RWPE2 (cell line): ENCODE results near the gene TMC3.

ENCODE experiments used
- ATAC-seq: fragments of 200-7000 bp; cut with Tn5 transposase; 3 replicates; pipeline ENCODE4 v1.9.1; 2021; ENCODE audit warnings: low read depth
- DNase-seq: peaks from one replicate; pipeline ENCODE4 v3.0.0-alpha.2; 2020; ENCODE audit warnings: low spot score
- H3K27ac ChIP-seq: fragments of 450-650 bp; 2 replicates; pipeline ENCODE4 v1.5.1; 2017; ENCODE audit warnings: mild to moderate bottlenecking; ENCODE audit not compliant: poor library complexity, severe bottlenecking
- H3K27me3 ChIP-seq: fragments of 250-450 bp; sonication (Bioruptor Pico); 2 replicates; pipeline ENCODE4 v1.5.1; 2021; ENCODE audit warnings: mild to moderate bottlenecking, moderate library complexity; ENCODE audit not compliant: insufficient read depth, poor library complexity, severe bottlenecking
- H3K36me3 ChIP-seq: fragments of 250-450 bp; sonication (Bioruptor Pico); 2 replicates; pipeline ENCODE4 v1.5.1; 2020; ENCODE audit warnings: low read depth, mild to moderate bottlenecking, moderate library complexity
- H3K4me1 ChIP-seq: fragments of 250-450 bp; sonication (Bioruptor Pico); 2 replicates; pipeline ENCODE4 v1.5.1; 2021; ENCODE audit warnings: mild to moderate bottlenecking, moderate library complexity; ENCODE audit not compliant: insufficient read depth, poor library complexity, severe bottlenecking
- H3K4me3 ChIP-seq: fragments of 250-450 bp; sonication (Bioruptor Pico); 2 replicates; pipeline ENCODE4 v1.5.1; 2021; ENCODE audit warnings: mild to moderate bottlenecking, moderate library complexity; ENCODE audit not compliant: severe bottlenecking
- H3K9me3 ChIP-seq: fragments of 250-450 bp; sonication (Bioruptor Pico); 2 replicates; pipeline ENCODE4 v1.5.1; 2021; ENCODE audit warnings: mild to moderate bottlenecking, moderate library complexity; ENCODE audit not compliant: severe bottlenecking
- CTCF ChIP-seq: fragments of 450-650 bp; IDR thresholded peaks from one replicate; pipeline ENCODE4 v1.5.1; 2017; ENCODE audit warnings: mild to moderate bottlenecking, moderate library complexity; ENCODE audit not compliant: poor library complexity, severe bottlenecking

The TMC3 gene

GRCh38 chr15:81285461-81285860 lies 88.6 kb downstream of the TMC3 start:
- peak; percentile 27 for DNase-seq
- ATAC-seq = no peak
- peaks cover 2% of the 10 kb centered on the region for H3K4me1 ChIP-seq

GRCh38 chr15:81284256-81285031 lies 89.6 kb downstream of the TMC3 start:
- DNase-seq (peak; percentile 23), ATAC-seq (no peak)
- Histone ChIP-seq H3K4me3 (no peak overlapping the region), H3K9me3 (no peaks in the 10 kb centered on the region), H3K4me1 (peaks cover 11% of the 10 kb centered on the region), H3K27me3 (no peaks in the 10 kb centered on the region), H3K27ac (no peak overlapping the region), H3K36me3 (no peaks in the 10 kb centered on the region)
- TF ChIP-seq CTCF = no peak

More at GRCh38 chr15:81285461-81285860, 88.6 kb downstream of the TMC3 start:
- Histone ChIP-seq H3K4me3 (no peak overlapping the region), H3K27ac (no peak overlapping the region), H3K27me3 (no peaks in the 10 kb centered on the region), H3K36me3 (no peaks in the 10 kb centered on the region), H3K9me3 (no peaks in the 10 kb centered on the region)
- no peak for TF ChIP-seq CTCF

DNA sequence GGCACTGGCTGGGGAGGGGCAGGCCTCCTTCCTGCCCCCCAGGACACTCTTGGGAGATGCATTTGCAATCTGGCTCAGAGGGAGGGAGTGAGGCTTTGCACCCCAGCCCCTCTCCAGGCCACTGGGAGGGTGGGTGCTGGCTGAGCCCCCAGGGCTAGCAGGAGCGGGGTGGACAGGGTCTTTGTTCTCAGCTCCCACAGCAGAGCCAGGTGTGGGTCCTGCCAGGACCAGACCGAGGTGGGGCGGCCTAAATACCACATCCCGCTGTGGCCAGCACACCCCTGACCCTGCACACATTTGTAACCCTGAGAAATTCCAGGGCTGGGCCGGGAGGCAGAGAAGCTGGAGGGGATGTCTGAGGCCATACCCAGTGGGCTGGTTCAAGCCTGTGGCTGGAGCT lies 91.1 kb downstream of the TMC3 start:
- no peak for TF ChIP-seq CTCF
- no peaks in the 10 kb centered on the region for H3K36me3 ChIP-seq
- no peaks in the 10 kb centered on the region for H3K9me3 ChIP-seq
- no peaks in the 10 kb centered on the region for H3K27me3 ChIP-seq
- ATAC-seq (no peak), DNase-seq (peak; percentile 60)
- no peak overlapping the region for H3K27ac ChIP-seq
- peaks cover 11% of the 10 kb centered on the region for H3K4me1 ChIP-seq
- H3K4me3 ChIP-seq = no peak overlapping the region

- ATAC-seq (no peak), DNase-seq (peak; percentile 52)
- Histone ChIP-seq H3K4me1 (peaks cover 11% of the 10 kb centered on the region), H3K9me3 (no peaks in the 10 kb centered on the region), H3K36me3 (no peaks in the 10 kb centered on the region), H3K4me3 (no peak overlapping the region), H3K27me3 (no peaks in the 10 kb centered on the region), H3K27ac (no peak overlapping the region)
- no peak for TF ChIP-seq CTCF
These were observed 91.5 kb downstream of the TMC3 start for GRCh38 chr15:81282606-81282895.
